HG02852 (cell line): ENCODE results near the gene CRYBB3.
"Not testable (repeated sequence)": the region's sequence is repeated elsewhere in the genome, so short reads cannot be mapped to it uniquely, and the experiment has no call there.

ENCODE experiments used
- ATAC-seq: cut with Tn5 transposase; IDR thresholded peaks from one replicate; pipeline ENCODE4 v1.9.1; 2021; ENCODE audit warnings: mild to moderate bottlenecking, moderate library complexity; ENCODE audit not compliant: unreplicated experiment

Gene CRYBB3

DNA sequence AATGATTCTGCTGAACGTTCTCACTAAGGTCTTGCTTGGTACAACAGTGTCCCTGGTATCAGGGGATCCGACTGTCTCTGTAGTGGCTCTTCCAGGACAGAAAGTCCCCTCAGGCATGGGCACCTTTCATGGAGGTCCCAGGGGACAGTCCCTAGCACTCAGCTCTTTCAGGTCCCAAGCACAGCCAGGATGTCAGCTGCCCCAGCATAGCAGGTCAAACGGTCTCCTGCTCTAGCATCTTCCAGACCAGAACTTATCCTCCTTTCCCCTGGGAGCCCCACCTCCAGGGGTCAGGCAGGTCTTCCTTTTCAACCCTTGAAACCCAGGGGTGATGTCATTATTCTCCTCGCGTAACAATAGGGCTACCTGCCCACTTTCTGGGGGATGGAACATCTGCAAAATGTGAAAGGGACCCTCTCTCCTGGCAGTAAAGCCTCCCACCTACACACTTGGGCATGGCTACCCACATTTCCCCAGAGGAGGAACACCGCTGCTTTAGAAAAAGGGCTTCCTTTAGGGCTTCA, 24.7 kb upstream of the CRYBB3 start:
- no peak for ATAC-seq

DNA sequence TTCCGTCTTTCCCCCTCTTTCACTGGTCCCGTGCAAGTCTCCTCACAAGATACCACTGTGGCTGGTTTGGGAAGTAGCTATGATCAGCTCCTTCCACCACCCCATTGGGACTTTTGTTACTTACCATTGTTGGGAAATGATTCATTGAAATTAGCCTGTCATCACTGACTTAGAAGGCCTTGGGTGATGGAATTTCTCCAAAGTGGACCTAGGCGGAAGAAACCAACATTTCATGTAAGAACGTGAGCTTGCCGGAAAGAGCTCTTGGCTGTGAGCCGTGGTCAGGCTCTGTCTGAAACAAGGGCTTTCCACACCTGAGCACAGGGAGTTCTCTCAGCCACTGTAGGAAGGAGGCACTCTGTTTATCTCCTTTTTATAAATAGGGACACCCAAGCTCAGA, 23.5 kb upstream of the CRYBB3 start:
- ATAC-seq = no peak

DNA sequence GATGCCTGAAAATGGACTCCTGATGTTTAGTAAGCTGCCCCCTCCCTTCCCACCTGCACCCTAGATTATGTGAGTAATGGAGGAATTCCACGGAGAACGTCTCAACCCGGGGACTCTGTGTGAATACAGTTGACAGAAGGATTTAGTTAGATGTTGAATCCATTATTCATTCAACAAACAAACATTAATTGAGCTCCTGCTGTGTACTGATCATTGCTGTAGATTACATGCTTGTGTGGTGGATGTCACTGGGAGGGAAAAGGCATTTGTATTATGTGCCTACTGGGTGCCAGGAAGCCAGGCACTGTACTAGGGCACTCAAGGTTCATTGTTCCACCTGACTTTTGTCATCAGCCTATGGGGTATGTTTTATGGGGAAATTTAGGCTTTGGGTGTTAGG, 22.9 kb upstream of the CRYBB3 start:
- no peak for ATAC-seq

DNA sequence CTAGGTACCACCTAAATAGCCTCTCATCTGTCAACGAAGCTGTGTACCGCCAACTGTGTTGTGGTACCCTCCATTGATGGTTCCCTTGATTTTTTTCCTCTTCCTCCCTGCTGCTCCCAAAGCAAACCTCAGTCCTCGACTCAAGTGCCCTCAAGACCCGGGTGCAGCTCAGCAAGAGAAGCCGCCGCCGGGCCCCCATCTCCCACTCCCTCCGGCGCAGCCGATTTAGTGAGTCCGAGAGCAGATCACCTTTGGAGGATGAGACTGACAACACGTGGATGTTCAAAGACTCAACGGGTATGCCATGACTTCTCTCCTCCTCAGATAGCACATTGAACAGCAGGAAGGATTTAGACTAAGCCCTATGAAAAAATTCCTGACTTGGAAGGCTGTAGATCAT, 22.4 kb upstream of the CRYBB3 start:
- ATAC-seq = no peak

DNA sequence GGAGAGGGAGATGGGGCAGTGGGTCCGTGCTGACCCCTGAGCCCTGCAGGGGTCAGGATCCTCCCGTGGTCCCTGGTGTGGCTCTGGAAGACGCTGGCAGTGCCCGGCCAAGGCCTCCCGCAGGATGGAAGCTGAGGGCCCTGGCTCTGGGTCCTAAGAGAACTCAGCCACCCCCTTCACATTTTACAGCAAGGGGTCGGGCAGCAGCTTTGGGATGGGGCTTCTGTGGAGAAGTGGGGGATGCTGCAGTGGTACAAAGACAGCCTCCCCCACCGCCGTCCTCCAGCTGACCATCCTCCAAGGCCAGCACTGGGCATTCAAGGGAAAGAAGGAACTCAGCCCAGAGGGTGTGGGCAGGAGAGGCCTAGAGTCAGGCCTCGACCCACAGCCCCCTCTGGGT, 21.8 kb upstream of the CRYBB3 start:
- ATAC-seq = no peak

DNA sequence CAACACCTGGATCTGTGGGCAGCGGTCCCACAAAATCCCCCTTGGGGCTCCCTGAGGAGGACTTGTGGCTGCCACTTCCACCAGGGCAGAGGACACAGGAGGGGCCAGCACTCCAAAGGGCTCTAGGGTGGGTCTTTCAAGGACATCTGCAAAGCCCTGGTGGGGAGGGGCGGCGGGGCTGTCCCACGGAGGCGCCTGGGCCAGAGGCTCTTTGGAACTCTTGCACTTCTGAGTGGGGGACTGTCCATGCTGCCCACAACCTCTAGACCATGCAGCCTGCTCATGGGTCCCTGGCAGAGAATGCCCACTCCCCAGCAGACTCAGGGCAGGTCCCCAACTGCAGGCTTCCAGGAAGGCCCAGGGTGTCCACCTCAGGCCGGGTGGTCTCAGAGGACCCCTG, 21.3 kb upstream of the CRYBB3 start:
- ATAC-seq = not testable (repeated sequence)

DNA sequence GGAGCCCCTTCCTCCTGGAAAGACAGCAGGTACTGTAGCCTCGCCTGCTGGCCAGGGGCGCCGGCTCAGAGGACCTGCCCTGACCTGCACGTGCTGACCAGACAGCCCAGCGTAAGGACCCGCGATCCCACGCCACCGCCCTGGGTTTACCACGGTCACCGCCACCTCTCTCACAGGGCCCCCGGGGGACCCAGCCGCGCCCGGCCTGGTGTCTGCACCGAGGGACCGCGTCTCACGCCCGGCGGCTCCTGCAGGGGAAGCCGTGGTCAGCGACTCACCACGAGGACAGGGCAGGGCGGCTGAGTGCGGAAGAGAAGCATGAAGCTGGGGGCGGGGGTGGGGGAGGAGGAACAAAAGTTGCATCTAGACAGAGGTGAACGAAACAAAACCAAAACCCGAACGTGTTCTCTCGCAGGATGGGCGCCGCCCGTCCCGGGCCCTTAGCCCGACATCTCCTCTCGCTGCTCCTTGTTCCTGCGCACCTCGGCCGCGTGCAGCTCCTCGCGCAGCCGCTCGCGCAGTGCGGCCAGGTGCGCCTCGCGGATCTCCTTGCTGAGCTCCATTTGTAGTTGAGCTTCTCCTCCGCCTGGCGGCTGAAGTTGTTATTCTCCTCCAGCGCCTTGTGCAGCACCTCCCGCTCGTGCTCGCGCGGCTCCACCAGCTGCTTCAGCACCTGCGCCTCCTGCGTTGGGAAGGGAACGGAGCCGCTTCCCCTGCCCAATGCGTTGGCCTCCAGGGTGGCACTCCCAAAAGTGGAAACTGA, 20.6 kb upstream of the CRYBB3 start:
- ATAC-seq = not testable (repeated sequence)

DNA sequence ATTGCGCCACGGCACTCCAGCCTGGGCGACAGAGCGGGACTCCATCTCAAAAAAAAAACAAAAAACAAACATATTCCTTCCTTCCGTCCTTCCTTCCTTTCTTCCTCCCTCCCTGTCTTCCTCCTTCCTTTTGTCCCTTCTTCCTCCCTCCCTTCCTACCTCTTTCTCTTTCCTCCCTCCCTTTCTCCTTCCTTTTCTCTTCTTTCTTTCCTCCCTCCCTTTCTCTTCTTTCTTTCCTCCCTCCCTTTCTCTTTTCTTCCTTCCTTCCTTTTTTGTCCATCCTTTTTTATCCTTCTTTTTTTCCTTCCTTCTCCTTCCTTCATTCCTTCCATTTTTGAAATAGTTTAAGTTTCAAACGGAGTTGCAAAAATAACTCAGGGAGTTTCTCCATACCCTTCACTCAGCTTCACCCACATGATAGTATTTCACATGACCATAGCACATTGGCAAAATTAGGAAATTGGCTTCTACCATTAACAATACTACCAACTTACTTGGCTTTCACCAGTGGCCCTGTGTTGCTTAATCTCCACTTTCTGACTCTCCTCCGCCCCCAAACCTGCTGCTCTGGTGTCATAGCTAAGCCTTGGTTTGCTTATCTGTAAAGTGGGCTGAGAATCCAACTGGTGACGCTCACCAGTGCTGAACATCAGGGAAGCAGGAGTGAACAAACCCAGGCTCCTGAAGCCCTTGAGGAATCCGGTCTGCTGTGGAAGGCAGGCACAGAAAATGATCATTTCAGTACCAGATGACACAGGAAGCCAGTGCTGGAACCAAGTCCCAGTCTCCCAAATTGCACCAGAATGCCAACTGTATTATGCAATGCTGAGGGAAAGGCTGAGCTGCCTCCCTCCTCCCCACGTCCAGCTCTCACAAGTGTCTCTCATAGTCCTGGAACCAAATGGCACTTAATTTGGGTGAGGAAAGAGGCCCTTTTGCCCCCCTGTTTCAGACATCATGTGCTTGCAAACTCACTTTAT, 17.2 kb upstream of the CRYBB3 start:
- no peak for ATAC-seq

DNA sequence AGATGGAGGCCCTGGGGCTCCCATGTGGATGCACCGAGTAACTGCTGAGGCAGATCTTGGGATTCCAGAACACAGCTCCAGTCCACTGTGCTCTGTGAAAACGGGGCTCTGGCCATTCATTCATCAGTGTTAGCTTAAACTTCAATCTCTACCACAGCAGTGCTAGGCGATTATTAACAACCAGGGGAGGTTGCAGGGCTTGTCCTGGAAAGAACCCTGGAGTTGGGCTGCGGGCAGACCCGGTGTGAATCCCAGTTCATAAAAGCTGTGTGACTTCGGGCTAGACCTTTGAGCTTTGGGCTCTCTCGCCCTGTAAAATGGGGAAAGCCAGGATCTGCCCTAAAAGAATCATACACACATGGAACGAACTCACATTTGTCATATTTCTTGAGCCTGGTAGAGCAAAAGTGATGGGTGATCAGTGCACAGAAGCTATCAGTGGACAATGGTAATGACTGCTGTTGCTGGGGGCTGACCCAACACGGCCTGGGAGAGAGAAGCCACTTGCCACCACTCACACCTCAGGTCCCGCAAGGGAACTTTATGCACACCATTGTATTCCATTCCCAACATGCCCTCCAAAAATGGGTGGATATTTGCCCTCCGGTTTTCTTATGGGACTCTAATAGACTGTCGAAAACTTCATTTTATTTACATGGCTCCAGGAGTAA, 15.6 kb upstream of the CRYBB3 start:
- no peak for ATAC-seq

DNA sequence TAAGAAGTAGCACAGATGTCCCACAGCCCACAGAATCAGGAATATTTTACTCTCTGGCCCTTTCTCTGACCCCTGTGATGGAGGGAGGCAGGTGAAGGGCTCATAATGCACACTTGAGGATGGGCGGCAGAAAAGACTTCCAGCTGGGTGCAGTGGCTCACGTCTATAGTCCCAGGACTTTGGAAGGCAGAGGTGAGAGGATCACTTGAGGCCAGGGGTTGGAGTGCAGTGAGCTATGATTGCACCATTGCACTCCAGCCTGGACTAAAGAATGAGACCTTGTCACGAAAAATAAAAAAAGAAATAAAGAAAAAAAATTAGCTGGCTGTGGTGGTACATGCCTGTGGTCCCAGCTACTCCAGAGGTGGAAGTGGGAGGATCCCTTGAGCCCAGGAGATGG, 13.5 kb upstream of the CRYBB3 start:
- no peak for ATAC-seq

DNA sequence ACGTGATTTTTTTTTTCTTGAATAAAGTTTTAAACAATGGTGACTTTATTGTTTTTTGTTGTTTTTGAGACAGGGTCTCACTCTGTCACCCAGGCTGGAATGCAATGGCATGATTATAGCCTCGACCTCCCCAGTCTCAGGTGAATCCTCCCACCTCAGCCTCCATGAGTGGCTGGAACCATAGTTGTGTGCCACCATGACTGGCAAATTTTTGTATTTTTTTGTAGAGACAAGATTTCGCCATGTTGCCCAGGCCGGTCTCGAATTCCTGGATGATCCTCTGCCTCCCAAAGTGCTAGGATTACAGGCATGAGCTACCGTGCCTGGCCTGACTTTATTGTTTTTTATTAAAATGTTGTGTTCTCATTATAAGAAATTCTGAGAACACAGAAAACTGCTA, 12.2 kb upstream of the CRYBB3 start:
- ATAC-seq = no peak

DNA sequence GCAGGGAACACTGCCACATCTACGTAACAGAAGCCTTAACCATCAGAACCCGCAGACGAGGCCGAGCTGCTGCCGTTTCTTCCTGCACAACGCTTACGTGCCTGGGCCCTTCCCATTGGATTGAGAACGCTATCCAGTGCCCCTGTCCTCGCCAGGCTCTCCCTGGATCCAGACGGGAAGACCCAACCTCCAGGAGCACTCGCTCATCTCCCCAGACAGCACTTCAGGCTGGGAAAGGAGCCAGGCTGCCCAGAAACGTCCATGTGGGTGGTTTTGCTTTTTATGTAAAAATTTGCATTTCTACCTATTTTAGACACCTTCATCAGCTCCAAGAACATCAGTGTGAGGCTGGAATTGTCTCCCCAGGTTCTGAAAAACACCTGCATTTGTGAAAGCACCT, 7.3 kb upstream of the CRYBB3 start:
- ATAC-seq = no peak

DNA sequence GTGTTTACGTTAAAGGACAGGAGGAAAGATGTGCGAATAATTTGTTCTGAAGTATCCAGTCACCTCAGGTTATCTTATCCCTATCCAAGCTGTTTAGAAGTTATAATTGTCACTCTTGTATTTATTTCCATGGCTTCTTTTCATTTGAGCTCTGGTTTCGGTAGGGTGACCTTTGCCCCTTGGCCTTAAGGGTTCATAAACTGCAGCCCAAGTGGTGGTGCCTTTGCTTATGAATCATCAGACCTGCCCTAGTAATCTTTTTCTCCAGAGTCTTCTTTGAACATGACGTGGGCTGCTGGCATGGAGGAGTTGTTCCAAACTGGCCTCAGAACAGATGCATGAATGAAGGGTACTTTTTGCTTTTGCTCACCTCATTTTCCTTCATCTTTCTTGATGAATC, 6.5 kb upstream of the CRYBB3 start:
- no peak for ATAC-seq

DNA sequence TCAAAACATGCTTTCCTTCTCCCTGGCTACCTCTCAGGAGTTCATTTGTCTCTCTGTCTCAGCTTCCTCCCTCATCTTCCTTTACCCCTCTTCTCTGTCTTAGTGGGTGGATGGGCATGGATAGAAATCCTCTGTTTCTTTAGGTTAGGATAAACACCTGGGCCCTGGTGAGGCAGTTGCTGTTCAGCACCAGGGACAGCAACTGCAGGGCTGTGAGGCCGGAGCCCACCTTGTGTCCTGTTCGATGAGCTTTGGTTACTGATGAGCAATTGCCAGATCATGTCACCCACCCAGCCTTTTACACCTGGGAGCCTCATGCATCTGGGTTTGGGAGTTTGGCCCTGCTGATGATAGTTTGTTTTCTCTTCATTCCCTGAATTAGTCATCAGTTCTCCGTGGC, 6.1 kb upstream of the CRYBB3 start:
- ATAC-seq = no peak

DNA sequence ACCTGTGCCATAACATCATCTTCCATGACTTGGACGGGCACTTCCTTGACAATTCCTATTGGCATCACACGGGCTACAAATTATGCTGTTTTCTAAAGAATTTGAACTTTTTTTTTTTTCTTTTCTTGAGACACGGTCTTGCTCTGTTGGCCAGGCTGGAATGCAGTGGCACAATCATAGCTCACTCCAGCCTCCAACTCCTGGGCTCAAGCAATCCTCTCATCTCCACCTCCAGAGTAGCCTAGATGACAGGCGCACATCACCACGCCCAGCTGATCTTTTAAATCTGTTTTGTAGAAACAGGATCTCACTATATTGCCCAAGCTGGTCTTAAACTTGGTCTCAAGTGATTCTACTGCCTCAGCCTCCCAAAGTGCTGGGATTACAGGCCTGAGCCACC, 3.3 kb upstream of the CRYBB3 start:
- no peak for ATAC-seq

DNA sequence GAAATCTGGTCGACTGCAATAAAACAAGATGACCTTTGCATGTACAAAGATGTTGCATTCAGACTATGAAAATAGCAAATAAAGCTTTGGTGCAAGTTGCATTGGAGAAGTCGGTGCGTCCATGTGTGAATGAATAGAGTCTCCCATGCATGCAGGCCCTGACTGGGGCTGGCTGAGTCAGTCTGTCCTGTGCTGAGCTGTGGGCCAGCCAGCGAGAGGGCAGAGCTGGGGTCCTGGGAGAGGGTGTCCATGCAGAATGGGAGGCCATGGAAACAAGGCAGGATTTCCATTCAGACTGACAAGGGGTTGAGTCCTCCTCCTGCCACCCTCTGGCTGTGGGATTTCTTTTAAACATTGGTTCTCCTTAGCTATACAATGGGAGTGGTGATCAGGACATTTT, 2.3 kb upstream of the CRYBB3 start:
- ATAC-seq = no peak

DNA sequence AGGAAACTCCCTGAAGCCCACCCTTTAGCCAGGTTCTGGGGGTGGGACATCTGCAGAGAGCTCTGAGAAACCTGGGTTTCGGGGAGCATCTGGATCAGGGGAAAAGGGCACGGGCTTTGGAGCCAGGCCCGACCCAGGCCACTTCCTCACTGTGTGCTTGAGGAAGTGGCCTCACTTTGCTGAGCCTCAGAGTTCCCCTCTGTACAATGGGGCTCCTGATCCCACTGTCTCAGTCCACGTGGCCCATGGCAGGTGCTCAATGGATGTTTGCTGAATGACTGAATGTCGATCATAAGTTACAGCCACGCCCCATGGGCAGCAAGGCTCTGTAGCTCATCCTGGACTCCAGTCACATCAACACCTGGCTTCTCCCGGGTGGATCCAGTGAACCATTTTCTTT, 1.3 kb downstream of the CRYBB3 start:
- no peak for ATAC-seq

DNA sequence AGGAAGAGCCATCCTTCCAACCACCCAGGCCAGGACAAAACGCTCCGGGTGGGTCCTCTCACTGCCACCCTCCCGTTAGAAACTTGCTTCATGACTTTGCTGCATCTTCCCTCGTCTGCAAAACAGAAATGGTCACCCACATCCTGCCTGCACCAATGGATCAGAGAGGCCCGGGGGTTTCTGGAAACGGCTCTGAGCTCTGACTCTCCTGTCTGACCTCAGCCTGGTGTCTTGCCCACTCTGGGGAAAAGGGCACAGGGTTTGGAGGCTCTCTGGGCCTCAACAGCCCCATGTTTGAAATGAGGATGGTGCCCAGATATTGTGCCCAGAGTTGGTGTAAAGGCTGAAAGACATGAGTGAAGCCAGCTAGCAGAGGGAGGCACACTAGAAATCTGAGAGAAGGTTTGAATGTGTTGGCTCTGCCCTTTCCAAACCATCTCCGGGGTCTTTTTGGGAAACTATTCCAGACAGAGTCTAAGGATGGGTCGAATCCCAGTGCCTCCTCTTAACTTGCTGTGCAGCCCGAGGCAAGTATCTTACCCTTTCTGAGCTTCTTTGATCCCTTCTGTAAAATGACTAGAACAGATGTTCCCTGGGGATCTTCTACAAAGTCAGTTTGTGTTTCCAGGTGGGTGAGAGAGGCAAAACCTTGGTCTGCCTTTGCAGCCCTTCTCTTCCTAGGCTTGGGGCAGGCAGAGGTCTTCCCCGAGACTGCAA, 2.1 kb downstream of the CRYBB3 start:
- no peak for ATAC-seq

DNA sequence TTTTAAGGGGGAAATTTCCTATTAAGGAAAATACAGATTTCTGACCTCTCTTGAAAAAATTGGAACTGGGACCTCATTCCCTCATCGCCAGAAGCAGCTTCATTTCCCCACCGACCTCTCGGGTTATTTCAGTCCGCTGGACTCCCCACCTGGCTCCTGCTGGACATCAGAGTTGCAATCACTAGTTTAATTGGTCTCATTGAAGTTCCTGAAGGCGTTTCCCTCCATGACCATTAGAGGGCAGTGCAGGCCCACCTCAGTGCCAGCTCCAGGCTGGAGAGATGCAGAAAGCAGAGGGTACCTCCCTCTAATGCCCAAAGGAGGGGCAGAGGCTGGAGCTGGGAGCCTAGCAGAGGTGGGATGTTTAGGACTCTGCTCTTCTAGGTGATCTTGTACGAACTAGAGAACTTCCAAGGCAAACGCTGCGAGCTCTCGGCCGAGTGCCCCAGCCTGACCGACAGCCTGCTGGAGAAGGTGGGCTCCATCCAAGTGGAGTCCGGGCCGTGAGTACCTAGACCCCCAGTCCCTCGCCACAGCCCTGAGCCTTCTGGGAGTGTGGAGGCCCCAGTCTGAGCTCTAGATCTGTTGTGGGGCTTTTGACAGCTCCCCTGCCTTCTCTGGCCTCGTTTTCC, 2.7 kb downstream of the CRYBB3 start:
- ATAC-seq = no peak

DNA sequence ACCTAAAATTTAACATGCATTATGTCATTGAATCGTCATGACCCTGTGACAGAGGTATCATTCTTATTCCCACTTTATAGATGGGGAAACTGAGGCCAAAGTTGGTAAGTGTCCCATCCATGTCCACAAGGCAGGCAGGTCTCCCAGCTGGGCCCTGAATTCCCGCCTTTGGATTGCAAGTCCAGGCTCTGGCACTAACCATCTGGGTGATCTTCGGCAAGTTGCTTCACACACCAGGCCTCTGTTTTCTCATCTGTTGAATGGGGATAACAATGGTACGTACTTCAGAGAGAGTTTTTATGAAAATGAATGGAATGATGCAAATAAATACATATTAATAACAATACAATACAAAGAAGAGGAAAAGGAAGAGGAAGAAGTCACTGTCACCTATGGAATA, 3.4 kb downstream of the CRYBB3 start:
- ATAC-seq = no peak
